Transverse colon (tissue), 4 donors: Measurements from ENCODE around the gene ZNF778.
"Not testable (repeated sequence)": the region's sequence is repeated elsewhere in the genome, so short reads cannot be mapped to it uniquely, and the experiment has no call there.

Source experiments
- EP300 ChIP-seq: sonication (generic); formaldehyde crosslinking; IDR thresholded peaks from one replicate; pipeline ENCODE4 v1.6.1; 2017; ENCODE audit warnings: antibody characterized with exemption, low read depth
- POLR2A ChIP-seq: fragments of 450-650 bp; IDR thresholded peaks from one replicate; pipeline ENCODE4 v1.6.1; 2016; ENCODE audit warnings: antibody characterized with exemption, mild to moderate bottlenecking, moderate library complexity
- POLR2AphosphoS5 ChIP-seq, 3 donors: sonication (generic); formaldehyde crosslinking; IDR thresholded peaks; one replicate each; pipeline ENCODE4 v1.6.1; 2016; ENCODE audit warnings: antibody characterized with exemption in 3 of 3
- TF ChIP-seq, protein P1 (sequence below), 5 experiments: fragments of 200-600 bp in 3 of 5; fragments of 450-650 bp in 2 of 5; sonication (generic) in 3 of 5; IDR thresholded peaks; 1 replicate in 2 of 5; 2 replicates in 3 of 5; pipeline ENCODE4 v1.5.1; 2016 to 2017; ENCODE audit warnings: antibody characterized with exemption in 5 of 5, inconsistent platforms in 3 of 5, mild to moderate bottlenecking in 2 of 5, moderate library complexity in 1 of 5

- TF ChIP-seq, protein P1, sequence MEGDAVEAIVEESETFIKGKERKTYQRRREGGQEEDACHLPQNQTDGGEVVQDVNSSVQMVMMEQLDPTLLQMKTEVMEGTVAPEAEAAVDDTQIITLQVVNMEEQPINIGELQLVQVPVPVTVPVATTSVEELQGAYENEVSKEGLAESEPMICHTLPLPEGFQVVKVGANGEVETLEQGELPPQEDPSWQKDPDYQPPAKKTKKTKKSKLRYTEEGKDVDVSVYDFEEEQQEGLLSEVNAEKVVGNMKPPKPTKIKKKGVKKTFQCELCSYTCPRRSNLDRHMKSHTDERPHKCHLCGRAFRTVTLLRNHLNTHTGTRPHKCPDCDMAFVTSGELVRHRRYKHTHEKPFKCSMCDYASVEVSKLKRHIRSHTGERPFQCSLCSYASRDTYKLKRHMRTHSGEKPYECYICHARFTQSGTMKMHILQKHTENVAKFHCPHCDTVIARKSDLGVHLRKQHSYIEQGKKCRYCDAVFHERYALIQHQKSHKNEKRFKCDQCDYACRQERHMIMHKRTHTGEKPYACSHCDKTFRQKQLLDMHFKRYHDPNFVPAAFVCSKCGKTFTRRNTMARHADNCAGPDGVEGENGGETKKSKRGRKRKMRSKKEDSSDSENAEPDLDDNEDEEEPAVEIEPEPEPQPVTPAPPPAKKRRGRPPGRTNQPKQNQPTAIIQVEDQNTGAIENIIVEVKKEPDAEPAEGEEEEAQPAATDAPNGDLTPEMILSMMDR (IDR thresholded peaks at IDR 0.05) = not testable (repeated sequence)
- not testable (repeated sequence) for TF ChIP-seq POLR2A; POLR2AphosphoS5 (IDR thresholded peaks at IDR 0.05); EP300
Measured at GRCh38 chr16:89247734-89248075, 30.2 kb downstream of the ZNF778 start.
